GM18499 (cell line): Measurements from ENCODE around the gene KSR1.
"Not testable (repeated sequence)": the region's sequence is repeated elsewhere in the genome, so short reads cannot be mapped to it uniquely, and the experiment has no call there.

Experiments
- ATAC-seq: cut with Tn5 transposase; IDR thresholded peaks from one replicate; pipeline ENCODE4 v1.9.1; 2021; ENCODE audit warnings: moderate number of reproducible peaks; ENCODE audit not compliant: insufficient read depth, unreplicated experiment

The KSR1 gene

GRCh38 chr17:27640790-27641189 lies 184.5 kb downstream of the KSR1 start:
- ATAC-seq: no peak

DNA sequence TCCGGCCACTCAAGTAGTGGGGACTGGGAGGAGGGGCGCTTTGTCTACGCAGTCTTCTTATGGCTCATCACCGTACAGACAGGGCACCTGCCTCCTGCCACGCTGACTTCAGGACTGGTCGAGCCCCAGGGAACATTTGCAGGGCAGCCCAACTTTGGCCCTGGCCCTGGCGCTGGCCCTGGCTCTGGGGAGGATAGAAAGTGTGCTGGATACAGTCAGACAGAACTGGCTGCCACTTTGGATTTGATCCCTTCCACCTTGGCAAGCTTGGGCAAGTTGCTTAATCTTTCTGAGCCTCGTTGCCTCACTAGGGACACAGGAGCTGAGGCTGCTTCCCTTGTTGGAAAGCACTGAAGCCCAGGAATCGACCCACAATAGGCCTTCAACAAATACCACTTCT lies 188.3 kb downstream of the KSR1 start:
- no peak for ATAC-seq

DNA sequence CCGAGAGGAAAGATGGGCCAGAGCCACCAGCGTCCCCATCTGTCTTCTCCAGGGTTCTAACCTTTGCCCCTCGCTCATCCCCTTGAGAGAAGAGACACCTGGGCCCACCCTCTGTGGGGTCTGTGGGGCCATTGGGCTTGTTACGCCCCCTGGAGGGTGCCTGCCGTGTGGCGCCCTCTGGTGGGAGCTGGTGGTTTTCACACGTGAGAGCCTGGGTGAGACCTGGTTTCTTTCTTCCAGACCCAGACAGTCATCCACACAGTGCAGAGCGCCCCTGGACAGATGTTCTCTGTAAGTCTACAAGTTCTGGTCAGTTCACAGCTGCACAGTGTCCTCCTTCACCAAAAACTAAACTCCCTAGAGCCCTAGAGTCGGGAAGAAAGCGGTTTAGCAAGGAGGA lies 189.4 kb downstream of the KSR1 start:
- ATAC-seq: not testable (repeated sequence)

- ATAC-seq: no peak
Measured at GRCh38 chr17:27646232-27646631, 190.0 kb downstream of the KSR1 start.

GRCh38 chr17:27647765-27648164 lies 191.5 kb downstream of the KSR1 start:
- no peak for ATAC-seq

- ATAC-seq: not testable (repeated sequence)
Measured at GRCh38 chr17:27649111-27649571, 192.9 kb downstream of the KSR1 start.

GRCh38 chr17:27649929-27650328 lies 193.7 kb downstream of the KSR1 start:
- ATAC-seq: no peak

GRCh38 chr17:27650836-27651235 lies 194.6 kb downstream of the KSR1 start:
- ATAC-seq: no peak

DNA sequence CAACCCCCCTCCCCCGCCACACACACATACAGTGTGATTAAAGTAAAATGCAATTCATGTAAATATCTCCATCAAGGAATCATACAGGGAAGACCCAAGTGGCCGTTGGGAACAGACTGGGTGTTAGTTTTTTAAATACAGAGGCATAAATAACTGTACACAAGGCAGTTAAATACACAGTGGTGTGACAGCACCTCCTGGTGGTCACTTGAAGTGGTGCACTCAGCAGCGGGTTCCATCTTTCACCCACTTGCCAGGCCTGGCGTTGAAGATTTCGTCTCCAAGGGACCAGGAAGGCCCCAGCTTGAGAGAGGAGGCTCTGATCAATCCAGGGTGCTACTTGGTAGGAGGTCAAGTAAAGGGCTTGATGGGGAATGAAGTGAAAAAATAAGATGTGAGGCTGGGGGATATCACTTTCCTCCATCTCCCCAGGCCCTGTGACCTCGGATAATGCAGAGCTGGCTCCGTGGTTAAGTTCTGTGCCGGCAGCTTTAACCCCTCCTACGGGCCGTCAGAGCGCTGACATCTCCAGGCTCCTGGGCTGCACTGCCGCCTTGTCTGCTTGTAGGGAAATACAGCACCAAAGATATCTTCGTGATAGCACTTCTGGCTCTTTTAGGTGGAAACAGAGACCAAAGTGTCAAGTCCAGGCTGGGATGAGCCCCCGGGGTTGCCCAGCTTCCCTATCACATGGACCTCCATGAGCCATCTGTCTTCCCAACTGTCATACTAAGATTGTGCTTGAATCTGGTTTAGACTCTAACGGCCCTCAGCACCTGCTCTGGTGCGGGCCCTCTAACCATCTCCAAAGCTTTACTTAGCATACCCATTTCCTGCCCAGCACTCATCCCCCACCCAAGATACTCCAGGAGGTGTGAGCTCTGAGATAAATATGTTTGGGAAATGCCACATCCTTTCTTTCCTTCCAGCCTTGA lies 195.4 kb downstream of the KSR1 start:
- no peak for ATAC-seq

DNA sequence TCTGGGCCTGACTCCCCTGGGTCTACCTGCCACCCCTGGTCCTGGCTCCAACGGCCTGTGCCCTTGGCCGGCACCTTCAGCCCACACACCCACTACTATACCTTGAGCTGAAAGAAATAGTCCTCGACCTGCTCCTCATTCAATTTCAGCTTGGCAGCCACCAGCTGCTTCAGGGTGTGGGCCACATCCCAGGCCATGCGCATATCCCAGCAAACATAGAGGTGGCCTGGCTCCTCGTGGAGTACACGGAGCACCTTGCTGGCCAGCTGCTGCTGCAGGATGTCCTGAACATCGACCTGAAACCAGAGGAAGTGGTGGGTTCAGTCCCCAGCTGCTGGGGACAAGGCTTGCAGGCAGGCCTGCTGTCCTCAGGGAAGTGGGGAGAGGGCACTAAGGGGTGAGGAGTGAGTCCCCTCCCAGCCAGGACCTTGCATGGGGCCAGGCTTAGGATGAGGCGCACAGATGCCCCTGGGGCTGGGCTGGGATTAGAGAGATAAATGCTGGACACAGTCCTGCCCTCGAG lies 197.3 kb downstream of the KSR1 start:
- ATAC-seq: not testable (repeated sequence)

DNA sequence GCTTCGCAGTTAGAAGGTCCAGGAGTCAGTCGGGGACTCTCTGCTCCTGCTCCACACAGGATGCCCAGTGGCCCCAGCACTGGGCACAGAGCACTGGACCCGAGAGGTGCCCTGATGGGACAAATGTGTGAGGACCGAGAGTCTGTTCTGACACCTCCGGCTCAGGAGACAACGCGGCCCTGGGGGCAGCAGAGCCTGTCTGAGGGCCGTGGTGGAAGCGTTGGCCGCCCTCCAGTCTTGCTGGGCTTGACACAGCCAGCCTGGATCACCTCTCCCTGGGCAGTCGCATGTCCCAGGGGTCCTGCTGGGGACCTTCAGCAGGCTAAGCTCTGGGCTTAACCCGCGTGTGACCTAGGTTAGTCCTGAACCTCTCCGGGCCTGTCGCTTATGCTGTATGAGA lies 197.9 kb downstream of the KSR1 start:
- ATAC-seq: no peak

GRCh38 chr17:27654654-27655524 lies 198.6 kb downstream of the KSR1 start:
- ATAC-seq: no peak

DNA sequence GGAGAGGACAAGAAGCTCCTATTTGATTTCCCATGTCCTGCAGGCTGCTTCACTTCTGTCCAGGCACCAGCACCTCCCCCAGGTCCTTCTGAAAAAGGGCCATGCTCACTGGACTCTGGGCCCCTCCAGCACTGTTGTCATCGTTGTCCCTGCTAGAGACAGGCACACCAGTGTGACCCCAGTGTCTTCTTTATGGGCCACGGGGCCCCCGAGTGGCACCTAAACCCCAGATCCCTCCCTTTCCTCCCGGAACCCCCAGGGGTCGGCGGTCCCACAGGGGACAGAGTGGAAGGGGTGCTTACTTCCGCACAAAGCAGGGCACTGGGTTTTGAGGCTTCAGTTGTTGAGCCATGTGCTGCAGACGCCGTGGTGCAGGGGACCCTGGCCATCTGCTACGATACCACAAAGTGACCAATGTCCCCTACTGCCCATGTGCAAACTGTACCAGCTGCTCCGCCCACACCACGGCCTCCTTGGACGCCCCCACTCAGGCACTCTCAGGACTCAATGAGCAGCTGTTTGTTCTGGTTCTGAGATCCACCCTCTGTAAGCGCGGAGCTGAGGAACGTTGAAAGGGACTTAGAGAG lies 199.4 kb downstream of the KSR1 start:
- ATAC-seq: not testable (repeated sequence)

GRCh38 chr17:27656620-27657019 lies 200.4 kb downstream of the KSR1 start:
- not testable (repeated sequence) for ATAC-seq

DNA sequence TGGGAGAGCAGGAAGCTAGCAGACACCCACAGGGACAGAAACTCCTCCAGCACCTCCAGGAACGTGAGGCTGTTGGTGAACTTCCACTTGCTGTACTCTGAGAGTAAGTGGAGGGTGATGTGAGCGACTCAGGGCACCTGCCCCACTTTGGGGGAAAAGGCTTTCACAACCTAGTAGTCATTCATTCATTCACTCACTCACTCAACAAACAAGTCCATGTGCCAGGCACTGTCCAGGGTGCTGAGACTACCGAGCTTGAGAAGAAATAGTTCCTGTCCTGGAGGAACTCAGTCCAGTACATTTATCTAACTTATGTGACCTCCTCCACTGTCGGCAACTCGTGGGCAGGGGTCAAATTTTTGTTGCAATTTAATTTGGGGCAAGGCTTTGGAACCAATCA lies 201.4 kb downstream of the KSR1 start:
- ATAC-seq: no peak

DNA sequence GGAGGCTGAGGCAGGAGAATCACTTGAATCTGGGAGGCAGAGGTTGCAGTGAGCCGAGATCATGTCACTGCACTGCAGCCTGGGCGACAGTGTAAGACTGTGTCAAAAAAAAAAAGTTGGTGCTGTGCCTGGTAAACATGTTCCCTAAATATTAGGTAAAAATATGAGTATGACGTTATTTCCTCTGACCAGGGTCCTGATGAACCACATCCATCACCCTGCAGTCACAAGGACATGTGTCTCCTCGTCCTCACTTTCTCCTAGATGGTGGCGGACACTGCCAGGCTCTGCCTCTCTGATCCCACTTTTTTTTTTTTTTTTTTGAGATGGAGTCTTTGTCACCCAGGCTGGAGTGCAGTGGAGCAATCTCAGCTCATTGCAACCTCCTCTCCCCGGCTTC lies 203.4 kb downstream of the KSR1 start:
- no peak for ATAC-seq

- ATAC-seq: no peak
Measured at GRCh38 chr17:27660436-27660835, 204.2 kb downstream of the KSR1 start.

- no peak for ATAC-seq
Measured at GRCh38 chr17:27663936-27664605, 207.8 kb downstream of the KSR1 start.

DNA sequence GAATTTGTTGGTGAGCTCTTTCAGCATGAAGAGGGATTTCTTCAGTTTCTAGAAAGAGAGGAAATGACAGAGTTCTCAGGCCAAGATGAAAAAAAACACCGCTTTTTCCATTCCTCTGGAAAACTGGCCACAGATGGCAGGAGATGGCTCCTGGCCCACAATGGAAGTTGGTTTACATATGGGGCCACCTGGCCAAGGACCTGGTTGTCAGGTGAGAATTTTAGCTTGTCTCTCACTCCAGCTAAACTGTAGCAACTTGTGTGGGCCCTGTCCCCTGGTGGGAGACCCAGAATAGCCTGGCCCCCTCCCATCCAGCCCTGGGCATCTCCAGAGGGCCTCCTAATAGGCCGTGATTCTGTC lies 208.3 kb downstream of the KSR1 start:
- ATAC-seq: no peak

DNA sequence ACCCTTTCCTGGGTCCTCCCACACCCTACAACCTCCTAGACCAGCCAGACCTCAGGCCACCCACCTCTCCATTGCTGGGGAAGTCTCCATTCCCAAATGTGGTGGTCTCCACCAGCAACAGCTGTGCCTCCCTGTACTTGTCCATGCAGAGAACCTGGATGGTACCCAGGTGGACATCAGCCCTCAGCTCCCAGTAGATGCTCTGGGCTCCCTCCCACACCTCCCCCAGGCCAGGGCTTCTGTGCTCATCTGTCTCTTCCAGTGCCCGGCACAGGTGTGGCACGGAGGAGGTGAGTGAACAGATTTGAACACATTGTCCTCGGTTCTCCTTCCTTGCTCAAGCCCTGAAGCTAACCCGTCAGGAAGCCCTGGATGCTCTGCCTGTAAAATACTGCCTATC lies 209.3 kb downstream of the KSR1 start:
- no peak for ATAC-seq
